Measurements from ENCODE around the gene RPS2.

GRCh38 chr16:1991588-1991947 is 26.9 kb upstream of the RPS2 start:
- no peak for TF ChIP-seq ZNF274 (IDR thresholded peaks at IDR 0.05; ENCODE audit: low read depth, low read length)
- no peak for TF ChIP-seq YY1 (IDR thresholded peaks at IDR 0.05; ENCODE audit: insufficient read depth, insufficient read length)
- TF ChIP-seq SUZ12 (IDR thresholded peaks at IDR 0.05; ENCODE audit: extremely low read depth, insufficient read depth, insufficient read length), result no peak
